Loucy (cell line): Measurements from ENCODE around the gene LRRC55.

ENCODE experiments used
- H2AFZ ChIP-seq: fragments of 200-600 bp; sonication (generic); 2 replicates; pipeline ENCODE4 v1.6.0; 2016; ENCODE audit warnings: antibody characterized with exemption, mild to moderate bottlenecking, low read length, moderate library complexity
- H3F3A ChIP-seq: fragments of 200-600 bp; 2 replicates; pipeline ENCODE4 v1.6.0; 2016; ENCODE audit warnings: antibody characterized with exemption, low read depth, mild to moderate bottlenecking
- H3K27me3 ChIP-seq: fragments of 200-600 bp; sonication (generic); 2 replicates; pipeline ENCODE4 v1.6.1; 2014; ENCODE audit warnings: low read length, mild to moderate bottlenecking; ENCODE audit not compliant: insufficient read depth, poor library complexity, severe bottlenecking
- H3K36me3 ChIP-seq: fragments of 200-600 bp; sonication (generic); 2 replicates; pipeline ENCODE4 v1.6.1; 2016; ENCODE audit warnings: low read length; ENCODE audit not compliant: insufficient read depth
- H3K4me1 ChIP-seq: fragments of 200-600 bp; sonication (generic); 2 replicates; pipeline ENCODE4 v1.5.1; 2014; ENCODE audit warnings: low read length, mild to moderate bottlenecking; ENCODE audit not compliant: insufficient read depth, poor library complexity, severe bottlenecking
- H3K4me2 ChIP-seq: fragments of 200-600 bp; sonication (generic); 2 replicates; pipeline ENCODE4 v1.6.0; 2014; ENCODE audit warnings: antibody characterized with exemption, low read length, low read depth, mild to moderate bottlenecking; ENCODE audit not compliant: poor library complexity, severe bottlenecking
- H3K4me3 ChIP-seq: fragments of 200-600 bp; sonication (generic); 2 replicates; pipeline ENCODE4 v1.5.1; 2014; ENCODE audit warnings: low read length, mild to moderate bottlenecking, mixed read lengths; ENCODE audit not compliant: poor library complexity, severe bottlenecking
- H3K79me2 ChIP-seq: fragments of 200-600 bp; sonication (generic); 2 replicates; pipeline ENCODE4 v1.6.1; 2014; ENCODE audit warnings: low read length; ENCODE audit not compliant: insufficient read depth
- H3K9ac ChIP-seq: fragments of 200-600 bp; sonication (generic); 2 replicates; pipeline ENCODE4 v1.6.0; 2014; ENCODE audit warnings: mild to moderate bottlenecking, low read depth, low read length, moderate library complexity; ENCODE audit not compliant: poor library complexity, severe bottlenecking
- H3K9me2 ChIP-seq: fragments of 200-600 bp; sonication (generic); replicated peaks from 2 replicates; pipeline ENCODE4 v1.6.1; 2016; ENCODE audit warnings: low read depth, low read length, mixed read lengths
- H3K9me3 ChIP-seq: fragments of 200-600 bp; sonication (generic); 2 replicates; pipeline ENCODE4 v1.6.1; 2014; ENCODE audit warnings: mild to moderate bottlenecking, antibody characterized with exemption, low read length, low read depth; ENCODE audit not compliant: insufficient read depth
- H4K20me1 ChIP-seq: fragments of 200-600 bp; sonication (generic); 2 replicates; pipeline ENCODE4 v1.6.0; 2014; ENCODE audit warnings: antibody characterized with exemption, low read length, mild to moderate bottlenecking; ENCODE audit not compliant: insufficient read depth, poor library complexity, severe bottlenecking
- EZH2phosphoT487 ChIP-seq: fragments of 200-600 bp; IDR thresholded peaks from 2 replicates; pipeline ENCODE4 v1.6.1; 2018; ENCODE audit warnings: antibody characterized with exemption, mild to moderate bottlenecking, moderate library complexity, borderline replicate concordance
- TF ChIP-seq, protein P1 (sequence below): fragments of 200-600 bp; sonication (generic); conservative IDR thresholded peaks from 2 replicates; pipeline ENCODE4 v1.5.1; 2014; ENCODE audit warnings: mild to moderate bottlenecking, antibody characterized with exemption, low read length

The LRRC55 gene

DNA sequence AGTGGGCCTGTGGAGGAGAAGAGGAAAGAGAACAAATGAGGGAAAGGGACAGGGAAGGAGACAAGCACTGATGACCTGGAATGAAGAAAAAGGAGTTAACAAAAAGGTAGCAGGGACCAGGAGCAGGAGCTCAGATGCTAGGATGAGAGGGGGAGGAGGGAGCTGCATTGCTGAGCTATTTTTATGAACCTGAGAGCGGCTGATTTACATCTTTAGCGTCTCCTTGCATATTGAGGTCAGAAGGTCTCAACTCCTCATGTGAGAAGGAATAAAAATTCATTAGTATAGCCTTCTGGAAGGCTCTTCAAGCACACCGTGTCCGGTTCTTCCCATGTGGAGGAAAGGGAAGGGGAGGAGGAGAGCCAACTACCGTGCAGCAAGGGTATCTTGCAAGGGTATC, 33.1 kb upstream of the LRRC55 start:
- no peaks in the 10 kb centered on the region for H3K4me1 ChIP-seq
- H3K27me3 ChIP-seq: no peaks in the 10 kb centered on the region
- TF ChIP-seq, protein P1, sequence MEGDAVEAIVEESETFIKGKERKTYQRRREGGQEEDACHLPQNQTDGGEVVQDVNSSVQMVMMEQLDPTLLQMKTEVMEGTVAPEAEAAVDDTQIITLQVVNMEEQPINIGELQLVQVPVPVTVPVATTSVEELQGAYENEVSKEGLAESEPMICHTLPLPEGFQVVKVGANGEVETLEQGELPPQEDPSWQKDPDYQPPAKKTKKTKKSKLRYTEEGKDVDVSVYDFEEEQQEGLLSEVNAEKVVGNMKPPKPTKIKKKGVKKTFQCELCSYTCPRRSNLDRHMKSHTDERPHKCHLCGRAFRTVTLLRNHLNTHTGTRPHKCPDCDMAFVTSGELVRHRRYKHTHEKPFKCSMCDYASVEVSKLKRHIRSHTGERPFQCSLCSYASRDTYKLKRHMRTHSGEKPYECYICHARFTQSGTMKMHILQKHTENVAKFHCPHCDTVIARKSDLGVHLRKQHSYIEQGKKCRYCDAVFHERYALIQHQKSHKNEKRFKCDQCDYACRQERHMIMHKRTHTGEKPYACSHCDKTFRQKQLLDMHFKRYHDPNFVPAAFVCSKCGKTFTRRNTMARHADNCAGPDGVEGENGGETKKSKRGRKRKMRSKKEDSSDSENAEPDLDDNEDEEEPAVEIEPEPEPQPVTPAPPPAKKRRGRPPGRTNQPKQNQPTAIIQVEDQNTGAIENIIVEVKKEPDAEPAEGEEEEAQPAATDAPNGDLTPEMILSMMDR: no peak
- TF ChIP-seq EZH2phosphoT487: no peak
- no peaks in the 10 kb centered on the region for H3K36me3 ChIP-seq
- no peaks in the 10 kb centered on the region for H3K9me2 ChIP-seq
- no peak overlapping the region for H2AFZ ChIP-seq
- no peaks in the 10 kb centered on the region for H3K9me3 ChIP-seq
- H3K4me2 ChIP-seq: no peak overlapping the region
- no peak overlapping the region for H3K9ac ChIP-seq
- H3K4me3 ChIP-seq: no peak overlapping the region
- no peaks in the 10 kb centered on the region for H4K20me1 ChIP-seq
- no peaks in the 10 kb centered on the region for H3K79me2 ChIP-seq
- H3F3A ChIP-seq: no peaks in the 10 kb centered on the region

DNA sequence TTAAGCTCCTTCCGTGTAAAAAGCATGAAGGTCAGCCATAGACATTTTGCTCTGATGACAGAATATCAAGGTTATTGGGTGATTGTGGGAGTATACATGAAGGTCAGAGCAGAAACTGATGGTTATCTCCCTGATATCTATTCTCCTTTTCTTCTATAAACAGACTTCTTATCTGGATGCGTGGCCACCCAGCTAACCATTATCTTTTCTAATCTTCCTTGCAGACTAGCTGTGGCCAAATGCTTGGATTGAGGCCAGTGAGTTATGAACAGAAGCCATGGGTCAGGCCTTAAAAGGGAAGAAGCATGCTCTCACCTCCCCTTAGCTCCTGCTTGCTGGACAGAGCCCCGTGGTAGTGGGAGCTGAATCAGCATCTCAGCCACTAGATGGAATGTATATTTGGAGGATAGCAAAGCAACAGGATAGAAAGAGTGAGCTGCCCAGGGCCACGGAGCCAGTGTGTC, 31.3 kb upstream of the LRRC55 start:
- no peak overlapping the region for H3K9ac ChIP-seq
- no peaks in the 10 kb centered on the region for H3F3A ChIP-seq
- H3K4me1 ChIP-seq: no peaks in the 10 kb centered on the region
- no peaks in the 10 kb centered on the region for H3K9me3 ChIP-seq
- no peaks in the 10 kb centered on the region for H3K9me2 ChIP-seq
- no peaks in the 10 kb centered on the region for H4K20me1 ChIP-seq
- no peaks in the 10 kb centered on the region for H3K36me3 ChIP-seq
- no peaks in the 10 kb centered on the region for H3K27me3 ChIP-seq
- H3K4me2 ChIP-seq: no peak overlapping the region
- H3K4me3 ChIP-seq: no peak overlapping the region
- H2AFZ ChIP-seq: no peak overlapping the region
- TF ChIP-seq, protein P1: no peak
- no peak for TF ChIP-seq EZH2phosphoT487
- no peaks in the 10 kb centered on the region for H3K79me2 ChIP-seq

DNA sequence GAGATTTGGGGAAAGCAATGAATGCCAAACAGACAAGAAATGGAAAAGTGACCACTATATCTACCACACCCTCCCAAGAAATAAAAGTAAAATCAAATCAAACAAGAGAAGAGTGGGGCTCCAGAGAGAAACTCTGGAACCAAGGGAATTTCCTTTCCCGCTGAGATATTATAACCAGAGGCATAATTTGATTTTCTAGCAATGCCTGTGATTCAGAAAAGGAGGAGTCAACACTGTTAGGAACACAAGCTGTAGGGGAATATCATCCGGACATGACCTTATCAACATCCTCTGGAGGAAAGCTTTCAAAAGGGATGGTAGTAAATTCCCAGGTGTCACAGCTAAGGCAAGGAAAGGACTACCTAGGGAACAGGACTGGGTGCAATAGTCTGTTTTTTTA, 29.6 kb upstream of the LRRC55 start:
- Histone ChIP-seq H3K9ac (no peak overlapping the region), H4K20me1 (no peaks in the 10 kb centered on the region), H3K27me3 (no peaks in the 10 kb centered on the region), H3K9me2 (no peaks in the 10 kb centered on the region), H3K79me2 (no peaks in the 10 kb centered on the region), H3K4me1 (no peaks in the 10 kb centered on the region), H2AFZ (no peak overlapping the region), H3K4me3 (no peak overlapping the region), H3F3A (no peaks in the 10 kb centered on the region), H3K4me2 (no peak overlapping the region), H3K9me3 (no peaks in the 10 kb centered on the region), H3K36me3 (no peaks in the 10 kb centered on the region)
- TF ChIP-seq, protein P1: no peak
- no peak for TF ChIP-seq EZH2phosphoT487
